Hematopoietic multipotent progenitor cell treated with erythropoietin and hydrocortisone succinate and interleukin-3 and kit ligand, for 4 days (in vitro differentiated cells): ENCODE measurements around the gene RFTN1.

ENCODE experiments used
- DNase-seq: peaks from one replicate; pipeline ENCODE4 v3.0.0-alpha.2; 2015

Gene RFTN1

GRCh38 chr3:16299746-16300145 is 213.8 kb downstream of the RFTN1 start:
- DNase-seq = no peak

- DNase-seq = no peak
Observed at GRCh38 chr3:16298891-16299290, 214.6 kb downstream of the RFTN1 start.

GRCh38 chr3:16297997-16298885 is 215.3 kb downstream of the RFTN1 start:
- no peak for DNase-seq

DNA sequence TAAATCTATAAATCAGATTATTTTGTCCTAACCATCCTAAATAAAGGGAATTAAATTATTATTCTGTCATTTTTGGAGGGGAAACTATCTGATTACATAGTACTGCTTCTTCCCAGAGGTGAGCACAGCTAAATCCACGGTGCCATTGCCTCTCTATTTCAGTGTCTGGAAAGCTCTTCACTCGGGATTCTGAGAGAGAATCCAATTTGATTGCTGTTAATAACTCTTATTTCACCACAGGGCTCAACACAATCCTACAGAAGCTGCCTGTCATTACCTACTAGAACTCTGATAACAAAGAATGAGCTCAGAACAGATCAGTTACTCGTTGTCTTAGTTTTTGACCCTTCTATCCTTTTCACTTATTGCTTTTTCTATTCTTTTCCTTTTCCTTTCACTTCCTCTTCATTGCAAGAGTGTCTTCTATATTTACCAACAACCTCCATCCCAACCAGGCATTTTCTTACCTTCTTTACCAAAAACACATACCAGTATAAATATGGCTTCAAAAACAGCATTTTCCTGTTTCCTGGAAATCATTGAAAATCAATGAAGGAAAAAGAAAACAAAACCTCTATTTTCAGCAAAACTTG is 218.1 kb downstream of the RFTN1 start:
- no peak for DNase-seq

- no peak for DNase-seq
Observed at GRCh38 chr3:16294844-16295243, 218.7 kb downstream of the RFTN1 start.

GRCh38 chr3:16290827-16291196 is 222.7 kb downstream of the RFTN1 start:
- peak; percentile 89 for DNase-seq

- DNase-seq = peak; percentile 85
Observed at GRCh38 chr3:16290007-16290826, 223.3 kb downstream of the RFTN1 start.

GRCh38 chr3:16289144-16289889 is 224.2 kb downstream of the RFTN1 start:
- peak; percentile 66 for DNase-seq

DNA sequence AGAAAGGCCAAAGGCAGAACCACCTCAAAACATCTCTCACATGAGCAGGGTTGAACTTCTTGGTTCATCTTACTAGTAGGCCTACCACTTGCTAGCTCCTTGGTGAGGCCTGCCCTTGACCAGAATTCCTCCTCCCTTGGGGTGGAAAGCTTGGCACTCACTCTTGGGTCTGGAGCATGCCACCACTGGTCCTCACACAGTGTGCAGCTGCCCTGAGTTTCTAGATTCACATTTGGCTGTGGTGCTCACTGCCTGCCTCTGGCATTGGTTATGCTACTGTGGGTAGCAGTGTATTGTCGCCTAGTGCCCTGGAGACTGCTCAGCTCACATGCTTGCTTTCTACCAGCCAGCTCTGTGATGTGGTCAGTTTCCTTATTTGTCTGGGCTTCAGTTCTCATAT is 224.8 kb downstream of the RFTN1 start:
- no peak for DNase-seq

- DNase-seq = peak; percentile 81
Observed at GRCh38 chr3:16286751-16287543, 226.6 kb downstream of the RFTN1 start.

DNA sequence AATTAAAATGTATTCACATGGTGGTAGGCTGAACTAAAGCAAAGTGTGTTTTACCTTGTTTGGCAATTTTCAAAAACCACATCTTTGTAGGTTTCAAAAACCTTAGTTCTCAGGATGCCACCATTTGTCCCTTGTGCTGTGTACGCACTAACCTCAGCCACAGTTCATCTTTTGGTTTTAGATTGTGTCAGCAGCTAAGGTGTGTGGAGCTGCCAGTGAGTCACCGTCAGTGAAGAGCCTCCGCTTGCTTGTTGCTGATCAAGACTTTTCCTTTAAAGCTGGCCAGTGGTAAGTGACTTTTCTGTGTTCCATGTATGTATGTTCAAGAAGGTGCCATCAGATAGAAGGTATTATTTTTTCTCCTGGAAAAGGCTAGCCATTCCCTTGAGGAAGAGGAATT is 227.3 kb downstream of the RFTN1 start:
- DNase-seq = no peak

- no peak for DNase-seq
Observed at GRCh38 chr3:16284633-16285032, 228.9 kb downstream of the RFTN1 start.

- DNase-seq = no peak
Observed at GRCh38 chr3:16280671-16281070, 232.8 kb downstream of the RFTN1 start.

- no peak for DNase-seq
Observed at GRCh38 chr3:16279010-16279801, 234.3 kb downstream of the RFTN1 start.

DNA sequence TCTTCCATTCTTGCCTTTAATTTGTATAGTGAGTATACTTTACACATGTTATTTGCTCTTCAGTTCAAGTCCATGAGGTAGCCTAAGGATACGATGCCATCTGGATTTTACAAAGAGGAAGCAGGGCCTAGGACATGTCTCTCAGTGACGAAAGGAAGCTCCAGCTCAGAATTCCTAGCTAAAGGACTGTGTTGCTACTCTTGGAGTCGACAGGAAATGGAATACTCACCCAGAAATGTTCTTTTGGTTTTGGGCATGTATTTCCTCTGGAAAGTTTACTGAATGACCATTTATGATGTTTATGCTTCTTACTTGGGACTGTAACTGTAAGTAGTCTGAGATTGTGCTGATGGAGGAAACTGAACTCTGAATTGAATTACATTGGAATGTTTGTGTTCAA is 236.0 kb downstream of the RFTN1 start:
- no peak for DNase-seq

- DNase-seq = no peak
Observed at GRCh38 chr3:16273867-16274266, 239.6 kb downstream of the RFTN1 start.

DNA sequence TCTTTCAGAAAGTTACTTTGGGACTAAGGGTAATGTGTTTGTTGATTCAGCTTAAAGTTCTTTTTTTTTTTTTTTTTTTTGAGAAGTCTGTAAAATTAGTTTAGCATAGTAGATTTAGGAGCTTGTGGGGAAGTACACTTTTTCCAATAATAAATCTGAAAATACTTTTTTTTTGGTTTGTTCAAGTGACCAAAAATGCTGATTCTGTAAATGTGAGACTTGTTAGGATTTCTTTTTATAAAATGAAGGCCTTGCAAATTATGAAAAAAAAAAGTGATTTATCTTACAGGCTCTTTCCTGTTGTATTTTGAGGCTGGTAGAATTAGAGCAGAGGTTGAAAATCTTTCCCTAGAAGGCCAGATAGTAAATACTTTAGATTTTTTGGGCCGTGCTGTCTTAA is 240.9 kb downstream of the RFTN1 start:
- DNase-seq = no peak

DNA sequence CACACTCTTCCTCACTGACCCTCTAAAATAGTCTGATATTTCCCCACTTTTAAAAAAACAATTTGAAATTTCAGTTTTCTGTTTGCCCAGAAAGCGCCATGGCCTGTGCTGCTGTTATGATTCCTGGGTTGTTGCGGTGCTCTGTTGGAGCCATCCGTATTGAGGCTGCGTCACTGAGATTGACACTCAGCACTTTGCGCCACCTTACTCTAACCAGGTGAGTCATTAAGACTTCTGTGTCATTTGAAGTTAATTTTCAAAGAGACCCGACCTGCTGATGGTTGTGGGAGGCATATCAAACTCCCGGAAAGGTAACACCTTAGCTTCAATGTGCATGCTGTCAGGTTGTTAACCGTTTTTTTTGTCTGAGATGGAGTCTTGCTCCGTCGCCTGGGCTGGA is 242.6 kb downstream of the RFTN1 start:
- no peak for DNase-seq

DNA sequence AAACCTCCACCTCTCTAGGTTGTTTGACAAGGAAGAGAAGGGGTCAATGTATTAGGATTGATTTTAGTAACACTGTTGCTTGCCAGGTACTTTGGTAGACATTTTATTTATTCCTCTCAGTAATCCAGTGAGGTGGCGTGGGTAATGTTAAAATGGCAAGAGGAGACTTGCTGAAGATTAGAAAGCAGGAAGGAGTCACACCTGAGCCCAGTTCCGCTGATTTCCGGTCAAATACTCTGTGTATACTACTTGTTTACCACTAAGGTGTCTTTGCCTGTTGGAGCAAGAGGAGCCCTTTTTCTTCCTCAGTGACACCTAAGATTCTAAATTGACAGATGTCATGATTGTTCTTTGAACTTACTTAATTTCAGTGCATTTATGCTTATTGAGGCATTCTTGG is 246.8 kb downstream of the RFTN1 start:
- no peak for DNase-seq
